GM04503 (cell line): ENCODE data around the gene AGAP1.

Experiments
- DNase-seq: peaks from one replicate; pipeline ENCODE4 v3.0.0-alpha.2; 2012; ENCODE audit warnings: low read depth

Gene AGAP1

GRCh38 chr2:235665661-235666212, 171.9 kb downstream of the AGAP1 start:
- DNase-seq, result no peak

- DNase-seq, result peak; percentile 83
Measured at GRCh38 chr2:235666213-235666781, 172.5 kb downstream of the AGAP1 start.

- DNase-seq, result no peak
Measured at GRCh38 chr2:235668782-235669181, 174.9 kb downstream of the AGAP1 start.

- DNase-seq, result no peak
Measured at GRCh38 chr2:235669269-235669831, 175.5 kb downstream of the AGAP1 start.

- DNase-seq, result no peak
Measured at GRCh38 chr2:235669983-235670962, 176.4 kb downstream of the AGAP1 start.

- DNase-seq, result no peak
Measured at GRCh38 chr2:235670974-235671787, 177.3 kb downstream of the AGAP1 start.

GRCh38 chr2:235672720-235673119, 178.9 kb downstream of the AGAP1 start:
- no peak for DNase-seq

GRCh38 chr2:235674146-235674545, 180.3 kb downstream of the AGAP1 start:
- DNase-seq, result no peak

- no peak for DNase-seq
Measured at GRCh38 chr2:235674812-235675211, 181.0 kb downstream of the AGAP1 start.

GRCh38 chr2:235675678-235676535, 182.1 kb downstream of the AGAP1 start:
- no peak for DNase-seq

GRCh38 chr2:235676536-235676799, 182.6 kb downstream of the AGAP1 start:
- DNase-seq, result no peak

- DNase-seq, result no peak
Measured at GRCh38 chr2:235677276-235677788, 183.5 kb downstream of the AGAP1 start.

GRCh38 chr2:235677937-235678336, 184.1 kb downstream of the AGAP1 start:
- no peak for DNase-seq

GRCh38 chr2:235678712-235679111, 184.9 kb downstream of the AGAP1 start:
- DNase-seq, result no peak

GRCh38 chr2:235679471-235679870, 185.6 kb downstream of the AGAP1 start:
- DNase-seq, result no peak

GRCh38 chr2:235685024-235685721, 191.3 kb downstream of the AGAP1 start:
- no peak for DNase-seq

- DNase-seq, result no peak
Measured at GRCh38 chr2:235688511-235689426, 194.9 kb downstream of the AGAP1 start.

GRCh38 chr2:235689427-235689853, 195.6 kb downstream of the AGAP1 start:
- DNase-seq, result no peak
